Pancreas (tissue), 10 donors: Measurements from ENCODE around the gene PRKCE. TPM values are rescaled to one million over a fixed set of nuclear protein-coding genes. Genes with fewer than 3 reads are reported as not detected.
A peak's percentile ranks its signal among the peaks of the same experiment; 100 is the strongest.

Source experiments
- ATAC-seq, 4 donors: fragments of 200-7000 bp; cut with Tn5 transposase; one replicate each; pipeline versions ENCODE4 v1.8.0 to v1.9.1; 2020; ENCODE audit warnings: mild to moderate bottlenecking in 4 of 4, moderate library complexity in 4 of 4
- DNase-seq, 6 donors: peaks; one replicate each; pipeline ENCODE4 v3.0.0-alpha.2; 2020
- FAIRE-seq: peaks from 2 replicates; lab custom pipeline; 2012; peaks lifted over from hg19 to GRCh38; lab: Jason Lieb, UNC
- H3K27ac ChIP-seq, 4 donors: fragments of 200-600 bp; sonication (generic); 1 replicate in 3 of 4; 2 replicates in 1 of 4; pipeline versions ENCODE4 v1.5.0 to v1.8.0; 2020
- H3K27me3 ChIP-seq, 4 donors: fragments of 200-600 bp; one replicate each; pipeline ENCODE4 v1.8.0; 2021
- H3K36me3 ChIP-seq, 3 donors: fragments of 200-600 bp; sonication (generic) in 1 of 3; one replicate each; pipeline versions ENCODE4 v1.5.0 to v1.8.0; 2020 to 2021
- H3K4me1 ChIP-seq, 3 donors: fragments of 200-600 bp; one replicate each; pipeline ENCODE4 v1.8.0; 2021
- H3K4me3 ChIP-seq, 4 donors: fragments of 200-600 bp; sonication (generic) in 2 of 4; one replicate each; pipeline versions ENCODE4 v1.5.0 to v1.8.0; 2020 to 2021
- H3K9me3 ChIP-seq, 4 donors: fragments of 200-600 bp; one replicate each; pipeline ENCODE4 v1.8.0; 2021
- CTCF ChIP-seq, 4 donors: fragments of 200-600 bp; sonication (generic) in 3 of 4; IDR thresholded peaks; one replicate each; pipeline versions ENCODE4 v1.5.0 to v1.8.0; 2021; ENCODE audit warnings: antibody characterized with exemption in 4 of 4
- WGBS, 2 donors: extraction: QIAGEN DNeasy Blood & Tissue Kit; methylation state at CpG; one replicate each; pipeline ENCODE4 v1.1.7; 2013; 5-methylcytosine and 5-hydroxymethylcytosine counted together
- intact Hi-C, 3 donors: fragments of 100-400 bp; cut with DNase I; formaldehyde crosslinking; loops; one replicate each; pipeline versions ENCODE4 v1.11.1 to v1.14.2; 2022
- polyA plus RNA-seq, 2 donors: library from polyadenylated mRNA; stranded (reverse); fragments of 200-250 nt; gene quantifications; one replicate each; pipeline ENCODE4 v1.2.3, GENCODE V29; 2013
- total RNA-seq, 6 donors: library from RNA; stranded (reverse); fragmentation: NEBNext Ultra II Directional in 4 of 6; extraction: Animal tissue kit (Norgen Biotek cat#: 25700) in 4 of 6; gene quantifications; one replicate each; pipeline versions ENCODE4 v1.2.1 to v1.2.4, GENCODE V29; 2021 to 2023
- donor health status: healthy with polysubstance abuse.
- donor health status: DM: no; HTN: no; CAD: no; lungs with moderate emphysema.
- donor health status: DM: no; HTN: no; CAD: no.
- donor health status: control.
- donor health status: control.
- donor health status: Bipolar disorder and iron deficiency.
- donor health status: DM: yes; HTN: yes; CAD: no.
- donor health status: DM: no; HTN: no; CAD: no.
- donor health status: DM: no; HTN: no; CAD: no.
- donor health status: DM: yes; HTN: yes; CAD: no.

The PRKCE gene
- total and polyA plus RNA-seq, 8 donors = 4.0 to 19.4 (median 10.0) TPM

GRCh38 chr2:46175419-46175818, 523.9 kb downstream of the PRKCE start:
- no peak for FAIRE-seq
- DNase-seq = no peak
- H3K27me3 ChIP-seq = no peaks in the 10 kb centered on the region
- no peak for TF ChIP-seq CTCF (IDR thresholded peaks at IDR 0.05)
- ATAC-seq = no peak
- WGBS, 2 donors = 92 to 93% methylated on average over 4 of the region's 4 CpGs
- no peaks in the 10 kb centered on the region for H3K9me3 ChIP-seq
- no peak overlapping the region for H3K4me3 ChIP-seq
- no peaks in the 10 kb centered on the region for H3K4me1 ChIP-seq
- H3K27ac ChIP-seq = no peak overlapping the region
- intact Hi-C loops = no loop called here
- no peaks in the 10 kb centered on the region for H3K36me3 ChIP-seq

- no peak for DNase-seq
- no peaks in the 10 kb centered on the region for H3K36me3 ChIP-seq
- intact Hi-C loops = no loop called here
- no peak overlapping the region for H3K4me3 ChIP-seq
- no peaks in the 10 kb centered on the region for H3K4me1 ChIP-seq
- no peak for ATAC-seq
- no peaks in the 10 kb centered on the region for H3K27me3 ChIP-seq
- WGBS, 2 donors = 92 to 95% methylated on average over 6 of the region's 6 CpGs
- FAIRE-seq = no peak
- no peak overlapping the region for H3K27ac ChIP-seq
- TF ChIP-seq CTCF (IDR thresholded peaks at IDR 0.05) = no peak
- H3K9me3 ChIP-seq = no peaks in the 10 kb centered on the region
Observed at GRCh38 chr2:46177461-46178089, 526.1 kb downstream of the PRKCE start.

- no peak for FAIRE-seq
Observed at GRCh38 chr2:46179037-46179621, 527.7 kb downstream of the PRKCE start.

DNA sequence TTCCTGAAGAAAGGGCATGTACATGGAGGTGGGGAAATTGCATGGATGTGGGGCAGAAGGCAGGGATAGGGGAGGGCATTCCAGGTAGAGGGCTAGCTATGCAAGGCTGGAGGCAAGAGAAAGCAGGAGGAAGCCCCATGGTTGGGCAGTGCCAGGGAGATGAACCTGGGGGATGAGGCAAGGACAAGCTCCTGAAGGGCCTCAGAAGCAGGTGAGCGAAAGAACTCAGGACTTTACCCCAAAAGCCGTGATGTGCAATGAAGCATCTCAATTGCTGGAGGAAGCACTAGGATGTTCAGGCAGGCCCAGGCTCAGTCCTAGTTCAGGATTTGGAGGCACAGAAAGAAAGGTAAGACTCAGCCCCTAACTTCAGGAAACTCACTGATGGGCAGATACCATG, 528.7 kb downstream of the PRKCE start:
- no peak for ATAC-seq
- no peak for TF ChIP-seq CTCF (IDR thresholded peaks at IDR 0.05)
- no peak overlapping the region for H3K27ac ChIP-seq
- H3K36me3 ChIP-seq = no peaks in the 10 kb centered on the region
- H3K9me3 ChIP-seq = no peaks in the 10 kb centered on the region
- H3K4me1 ChIP-seq = no peaks in the 10 kb centered on the region
- H3K4me3 ChIP-seq = no peak overlapping the region
- no peaks in the 10 kb centered on the region for H3K27me3 ChIP-seq
- no peak for FAIRE-seq
- no peak for DNase-seq
- intact Hi-C loops = no loop called here
- WGBS, 2 donors = 97 to 99% methylated on average over 2 of the region's 2 CpGs

More at GRCh38 chr2:46179037-46179621, 527.7 kb downstream of the PRKCE start:
- intact Hi-C loops = no loop called here
- no peak overlapping the region for H3K4me3 ChIP-seq
- TF ChIP-seq CTCF (IDR thresholded peaks at IDR 0.05) = no peak
- peak in 3 of 4 donors; percentile 66 to 87 (median 71) for ATAC-seq
- H3K9me3 ChIP-seq = no peaks in the 10 kb centered on the region
- H3K36me3 ChIP-seq = no peaks in the 10 kb centered on the region
- 75 to 77% methylated on average over 6 of the region's 6 CpGs for WGBS, 2 donors
- H3K27ac ChIP-seq = no peak overlapping the region
- DNase-seq = peak in 1 of 6 donors; percentile 12
- no peaks in the 10 kb centered on the region for H3K27me3 ChIP-seq
- no peaks in the 10 kb centered on the region for H3K4me1 ChIP-seq

DNA sequence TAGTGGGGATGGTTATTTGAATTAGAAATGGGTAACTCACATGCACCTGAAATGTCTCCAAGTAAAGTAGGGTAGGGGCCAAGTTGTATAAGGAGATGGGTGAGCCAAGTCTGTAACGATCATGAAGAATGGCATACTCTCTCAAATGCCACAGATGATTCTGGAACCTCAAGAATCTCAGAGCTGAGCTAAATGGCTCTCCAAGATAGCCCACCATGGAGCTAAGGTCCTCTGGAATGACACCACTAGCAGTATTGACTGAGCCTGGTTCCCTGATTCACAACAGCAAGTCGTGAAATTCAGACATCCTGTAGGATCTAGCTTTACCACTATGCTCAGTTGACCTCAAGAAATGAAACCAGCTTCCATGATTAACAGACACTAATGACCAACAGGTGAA, 529.8 kb downstream of the PRKCE start:
- intact Hi-C loops = no loop called here
- WGBS, 2 donors = 94 to 98% methylated on average over 2 of the region's 2 CpGs
- Histone ChIP-seq H3K36me3 (no peaks in the 10 kb centered on the region), H3K27ac (no peak overlapping the region), H3K4me3 (no peak overlapping the region), H3K4me1 (peaks cover 0 to 3% (median 0%) of the 10 kb centered on the region in 3 donors), H3K9me3 (no peaks in the 10 kb centered on the region), H3K27me3 (no peaks in the 10 kb centered on the region)
- no peak for TF ChIP-seq CTCF (IDR thresholded peaks at IDR 0.05)
- FAIRE-seq = no peak
- no peak for DNase-seq
- no peak for ATAC-seq
